ENCODE measurements around the gene OR4C45.
"Not testable (repeated sequence)": the region's sequence is repeated elsewhere in the genome, so short reads cannot be mapped to it uniquely, and the experiment has no call there.

OR4C45 gene

GRCh38 chr11:50032574-50032973, at the start of gene OR4C45:
Gene OR4C45 (plus strand): TSS chr11:50032874.
- DNase-seq, result no peak

GRCh38 chr11:49995565-49995964, 37.1 kb upstream of the OR4C45 start:
- peak; percentile 23 to 26 for DNase-seq

- no peak for DNase-seq
Observed at GRCh38 chr11:50030193-50030592, 2.5 kb upstream of the OR4C45 start.

GRCh38 chr11:50036239-50036638, 3.6 kb downstream of the OR4C45 start:
- not testable (repeated sequence) for DNase-seq

- no peak for DNase-seq
Observed at GRCh38 chr11:50037251-50037650, 4.6 kb downstream of the OR4C45 start.

GRCh38 chr11:50044647-50045046, 12.0 kb downstream of the OR4C45 start:
- no peak for DNase-seq

GRCh38 chr11:50063056-50063455, 30.4 kb downstream of the OR4C45 start:
- not testable (repeated sequence) for DNase-seq

- DNase-seq, result no peak
Observed at GRCh38 chr11:50070389-50070788, 37.7 kb downstream of the OR4C45 start.

- DNase-seq, result no peak
Observed at GRCh38 chr11:50071584-50072225, 39.0 kb downstream of the OR4C45 start.

GRCh38 chr11:50072226-50073112, 39.8 kb downstream of the OR4C45 start:
- no peak for DNase-seq

- DNase-seq, result no peak
Observed at GRCh38 chr11:50073113-50074105, 40.7 kb downstream of the OR4C45 start.

- DNase-seq, result no peak
Observed at GRCh38 chr11:50074161-50074560, 41.5 kb downstream of the OR4C45 start.

GRCh38 chr11:50075856-50076255, 43.2 kb downstream of the OR4C45 start:
- DNase-seq, result no peak

- DNase-seq, result no peak
Observed at GRCh38 chr11:50077526-50077925, 44.9 kb downstream of the OR4C45 start.

GRCh38 chr11:50078001-50078400, 45.3 kb downstream of the OR4C45 start:
- DNase-seq, result no peak

- not testable (repeated sequence) for DNase-seq
Observed at GRCh38 chr11:50078946-50079345, 46.3 kb downstream of the OR4C45 start.

GRCh38 chr11:50080256-50080655, 47.6 kb downstream of the OR4C45 start:
- no peak for DNase-seq

Measured in activated T-cell treated with anti-CD3 and anti-CD28 coated beads, Interleukin-2, amount 50 U/mL, for 48 hours (primary cell).